ENCODE results near the gene RPUSD3.
"Not testable (repeated sequence)": the region's sequence is repeated elsewhere in the genome, so short reads cannot be mapped to it uniquely, and the experiment has no call there.

DNA sequence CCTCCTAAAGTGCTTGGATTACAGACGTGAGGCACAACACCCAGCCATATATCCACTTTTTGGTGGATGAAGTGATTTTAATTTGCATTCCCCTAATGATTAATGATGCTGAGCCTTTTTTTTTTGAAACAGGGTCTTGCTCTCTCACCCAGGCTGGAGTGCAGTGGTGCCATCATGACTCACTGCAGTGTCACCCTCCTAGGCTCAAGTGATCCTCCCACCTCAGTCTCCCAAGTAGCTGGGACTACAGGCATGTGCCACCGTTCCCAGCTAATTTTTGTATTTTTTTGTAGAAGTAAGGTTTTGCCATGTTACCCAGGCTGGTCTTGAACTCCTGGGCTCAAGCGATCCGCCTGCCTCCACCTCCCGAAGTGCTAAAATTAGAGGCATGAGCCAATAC is 28.3 kb upstream of the RPUSD3 start:
- not testable (repeated sequence) for TF ChIP-seq POLR2A, CTCF (IDR thresholded peaks at IDR 0.05)

Data from thyroid gland (tissue), 4 donors.